ENCODE measurements around the gene RALGPS2. TPM values are rescaled to one million over a fixed set of nuclear protein-coding genes. Genes with fewer than 3 reads are reported as not detected.

The RALGPS2 gene
- total RNA-seq, 1 experiment from 2014 or later, result 38.0 TPM

- ChIA-PET CTCF (interaction anchor here (0.7 to 2.1 kb wide), 4 partner anchors 57 to 510 kb away, joined by 3 to 13 read pairs (median 4); no protein-coding TSS in a partner anchor), POLR2A (interaction anchor here (0.7 kb wide), 1 partner anchor 1907 kb away, joined by 6 read pairs; no protein-coding TSS in a partner anchor)
- ATAC-seq (peak; percentile 74), DNase-seq (ENCODE audit: low spot score) (no peak)
- no peak overlapping the region for H3K4me3 Mint-ChIP-seq
- H3K4me1 Mint-ChIP-seq, result peaks cover 19% of the 10 kb centered on the region
- H3K27me3 Mint-ChIP-seq (ENCODE audit: low read depth), result no peaks in the 10 kb centered on the region; the same call in 1 of the 2 replicates
- H3K36me3 Mint-ChIP-seq, result no peaks in the 10 kb centered on the region
- no peaks in the 10 kb centered on the region for H3K9me3 Mint-ChIP-seq
- H3K27ac Mint-ChIP-seq, result no peak overlapping the region
- no peak for TF ChIP-seq ZNF138 (CRISPR knock-in tag; conservative IDR thresholded peaks at IDR 0.05)
- TF ChIP-seq ZNF396 (CRISPR knock-in tag; IDR thresholded peaks at IDR 0.05; ENCODE audit: borderline replicate concordance), result no peak
- no peak for TF ChIP-seq NFE2L1 (CRISPR knock-in tag; IDR thresholded peaks at IDR 0.05)
- TF ChIP-seq MXD4 (CRISPR knock-in tag; IDR thresholded peaks at IDR 0.05; ENCODE audit: borderline replicate concordance), result no peak
- no peak for TF ChIP-seq HMGA2 (CRISPR knock-in tag; IDR thresholded peaks at IDR 0.05)
- TF ChIP-seq PREB (CRISPR knock-in tag; IDR thresholded peaks at IDR 0.05; ENCODE audit: borderline replicate concordance), result no peak
- no peak for TF ChIP-seq ZBTB43 (CRISPR knock-in tag; IDR thresholded peaks at IDR 0.05)
- no peak for TF ChIP-seq ZNF416 (CRISPR knock-in tag; IDR thresholded peaks at IDR 0.05)
- TF ChIP-seq ZNF425 (CRISPR knock-in tag; conservative IDR thresholded peaks at IDR 0.05), result no peak
- TF ChIP-seq TP53 (CRISPR knock-in tag; IDR thresholded peaks at IDR 0.05), result no peak
- TF ChIP-seq ETV6 (CRISPR knock-in tag; IDR thresholded peaks at IDR 0.05), result no peak
- no peak for TF ChIP-seq MLX (CRISPR knock-in tag; IDR thresholded peaks at IDR 0.05)
- TF ChIP-seq JUN (CRISPR knock-in tag; IDR thresholded peaks at IDR 0.05), result no peak
Measured at GRCh38 chr1:178945763-178946266, 220.8 kb downstream of the RALGPS2 start.

GRCh38 chr1:178946416-178946815, 221.4 kb downstream of the RALGPS2 start:
- Mint-ChIP-seq H3K27me3 (ENCODE audit: low read depth) (no peaks in the 10 kb centered on the region; the same call in 1 of the 2 replicates), H3K36me3 (no peaks in the 10 kb centered on the region), H3K4me1 (peaks cover 17% of the 10 kb centered on the region), H3K4me3 (no peak overlapping the region), H3K9me3 (no peaks in the 10 kb centered on the region), H3K27ac (no peak overlapping the region)
- ATAC-seq (0 out of 2 replicates have a peak, but pooled peaks have one; percentile 11), DNase-seq (ENCODE audit: low spot score) (no peak)
- CTCF ChIA-PET, result interaction anchor here (0.7 to 2.1 kb wide), 3 partner anchors 9 to 343 kb away, joined by 3 to 13 read pairs (median 4); no protein-coding TSS in a partner anchor
- POLR2A ChIA-PET, result no interaction called here
- TF ChIP-seq ATF3 (CRISPR knock-in tag; conservative IDR thresholded peaks at IDR 0.05) (no peak), ZNF232 (CRISPR knock-in tag; IDR thresholded peaks at IDR 0.05) (no peak), ATF1 (CRISPR knock-in tag; IDR thresholded peaks at IDR 0.05) (no peak), ZNF671 (CRISPR knock-in tag; IDR thresholded peaks at IDR 0.05) (no peak), ZNF423 (CRISPR knock-in tag; IDR thresholded peaks at IDR 0.05) (no peak), ZMAT4 (CRISPR knock-in tag; IDR thresholded peaks at IDR 0.05) (no peak), ZNF532 (CRISPR knock-in tag; IDR thresholded peaks at IDR 0.05; ENCODE audit: borderline replicate concordance) (no peak), FOXP4 (CRISPR knock-in tag; IDR thresholded peaks at IDR 0.05) (no peak)

Measured in WTC11 (cell line).